Type B pancreatic cell (in vitro differentiated cells): ENCODE measurements around the gene NEDD8. TPM values are rescaled to one million over a fixed set of nuclear protein-coding genes. Genes with fewer than 3 reads are reported as not detected.
A peak's percentile ranks its signal among the peaks of the same experiment; 100 is the strongest.

Experiments used
- DNase-seq: peaks from one replicate; pipeline ENCODE4 v3.0.0; 2021; ENCODE audit warnings: mixed read lengths; ENCODE audit not compliant: unreplicated experiment; ENCODE audit errors: extremely low spot score
- H3K27ac Mint-ChIP-seq: 2 replicates; pipeline ENCODE4 v1.8.0; 2021; ENCODE audit warnings: mild to moderate bottlenecking, mixed read lengths
- H3K27me3 Mint-ChIP-seq: 2 replicates; pipeline ENCODE4 v1.8.0; 2021; ENCODE audit warnings: mixed read lengths
- H3K36me3 Mint-ChIP-seq: 2 replicates; pipeline ENCODE4 v1.8.0; 2021; ENCODE audit warnings: mixed read lengths
- H3K4me1 Mint-ChIP-seq: one replicate; pipeline ENCODE4 v1.8.0; 2021; ENCODE audit warnings: mixed read lengths; ENCODE audit not compliant: unreplicated experiment
- H3K4me3 Mint-ChIP-seq: 2 replicates; pipeline ENCODE4 v1.8.0; 2021; ENCODE audit warnings: mild to moderate bottlenecking, mixed read lengths
- H3K9me3 Mint-ChIP-seq: 2 replicates; pipeline ENCODE4 v1.8.0; 2021; ENCODE audit warnings: mixed read lengths
- total RNA-seq: library from RNA; stranded (reverse); gene quantifications from 2 replicates; pipeline ENCODE4 v1.2.1, GENCODE V29; 2021; ENCODE audit warnings: low replicate concordance
- TF ChIP-seq, protein P1 (sequence below): fragments of 200-600 bp; sonication (generic); conservative IDR thresholded peaks from 2 replicates; pipeline ENCODE4 v1.5.0; 2021; ENCODE audit warnings: antibody characterized with exemption, mild to moderate bottlenecking

Gene NEDD8
- total RNA-seq, 1 donor from 2014 or later, result 161 TPM

GRCh38 chr14:24255438-24255837 lies 23.3 kb upstream of the NEDD8 start:
- DNase-seq, result no peak
- TF ChIP-seq, protein P1, sequence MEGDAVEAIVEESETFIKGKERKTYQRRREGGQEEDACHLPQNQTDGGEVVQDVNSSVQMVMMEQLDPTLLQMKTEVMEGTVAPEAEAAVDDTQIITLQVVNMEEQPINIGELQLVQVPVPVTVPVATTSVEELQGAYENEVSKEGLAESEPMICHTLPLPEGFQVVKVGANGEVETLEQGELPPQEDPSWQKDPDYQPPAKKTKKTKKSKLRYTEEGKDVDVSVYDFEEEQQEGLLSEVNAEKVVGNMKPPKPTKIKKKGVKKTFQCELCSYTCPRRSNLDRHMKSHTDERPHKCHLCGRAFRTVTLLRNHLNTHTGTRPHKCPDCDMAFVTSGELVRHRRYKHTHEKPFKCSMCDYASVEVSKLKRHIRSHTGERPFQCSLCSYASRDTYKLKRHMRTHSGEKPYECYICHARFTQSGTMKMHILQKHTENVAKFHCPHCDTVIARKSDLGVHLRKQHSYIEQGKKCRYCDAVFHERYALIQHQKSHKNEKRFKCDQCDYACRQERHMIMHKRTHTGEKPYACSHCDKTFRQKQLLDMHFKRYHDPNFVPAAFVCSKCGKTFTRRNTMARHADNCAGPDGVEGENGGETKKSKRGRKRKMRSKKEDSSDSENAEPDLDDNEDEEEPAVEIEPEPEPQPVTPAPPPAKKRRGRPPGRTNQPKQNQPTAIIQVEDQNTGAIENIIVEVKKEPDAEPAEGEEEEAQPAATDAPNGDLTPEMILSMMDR, result no peak
- H3K4me3 Mint-ChIP-seq, result no peak overlapping the region
- no peaks in the 10 kb centered on the region for H3K4me1 Mint-ChIP-seq
- no peaks in the 10 kb centered on the region for H3K36me3 Mint-ChIP-seq
- no peaks in the 10 kb centered on the region for H3K9me3 Mint-ChIP-seq
- no peak overlapping the region for H3K27ac Mint-ChIP-seq
- no peaks in the 10 kb centered on the region for H3K27me3 Mint-ChIP-seq

DNA sequence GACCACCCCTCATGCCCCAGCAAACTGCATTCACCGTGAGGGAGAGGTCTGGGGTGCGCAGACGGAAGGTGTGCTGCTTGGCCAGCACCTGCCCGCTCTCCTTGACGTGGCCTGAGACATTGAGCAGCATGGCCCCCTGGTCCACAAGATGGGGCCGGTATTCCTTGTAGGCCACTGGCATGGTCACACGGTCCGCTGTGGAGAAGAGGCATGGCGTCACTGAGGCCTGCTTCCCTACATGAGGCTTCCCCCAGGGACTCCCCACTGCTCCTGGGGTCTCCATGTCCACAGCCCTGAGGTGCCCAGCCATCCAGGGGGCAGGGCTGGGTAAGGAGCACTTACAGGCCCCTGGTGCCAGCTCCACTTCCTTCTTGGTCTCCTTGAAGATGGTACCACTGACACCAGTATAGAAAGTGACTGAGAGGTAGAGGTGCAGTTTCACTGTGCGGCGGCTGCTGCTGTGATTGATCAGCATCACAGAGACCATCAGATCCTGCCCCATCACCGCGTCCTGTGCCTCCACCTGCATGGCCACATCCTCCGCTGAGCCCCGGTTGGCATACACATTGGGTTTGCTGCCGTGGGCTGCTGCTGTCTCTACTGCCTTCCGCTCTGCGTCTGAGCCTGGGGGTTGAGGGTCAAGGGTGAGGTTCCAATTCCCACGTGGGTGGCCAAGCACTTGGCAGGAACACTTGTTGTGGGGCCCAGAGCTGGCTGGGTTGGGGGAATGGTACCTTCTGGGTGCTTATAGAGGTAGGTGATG lies 22.6 kb upstream of the NEDD8 start:
- H3K27ac Mint-ChIP-seq, result no peak overlapping the region
- H3K4me1 Mint-ChIP-seq, result no peaks in the 10 kb centered on the region
- H3K36me3 Mint-ChIP-seq, result no peaks in the 10 kb centered on the region
- no peaks in the 10 kb centered on the region for H3K27me3 Mint-ChIP-seq
- no peak for DNase-seq
- H3K4me3 Mint-ChIP-seq, result no peak overlapping the region
- no peaks in the 10 kb centered on the region for H3K9me3 Mint-ChIP-seq
- TF ChIP-seq, protein P1, result no peak

DNA sequence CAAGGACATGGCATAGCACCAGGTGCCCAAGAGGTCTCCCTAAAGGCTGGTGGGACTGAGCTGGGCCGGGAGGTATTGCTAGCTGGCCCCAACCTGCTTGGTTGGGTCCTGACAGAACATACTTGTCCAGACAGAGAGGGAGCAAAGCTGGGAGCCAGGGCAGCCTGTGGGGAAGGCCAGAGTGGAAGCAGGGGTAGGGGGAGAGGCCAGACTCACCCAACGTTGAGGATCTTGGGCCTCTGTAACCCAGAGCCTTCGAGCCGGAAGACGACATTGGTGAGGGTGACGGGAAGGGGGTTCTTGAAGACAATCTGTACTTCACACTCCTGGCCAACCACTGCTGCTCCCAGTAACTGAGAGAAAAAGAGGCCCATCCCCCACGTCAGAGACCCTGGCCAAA lies 21.8 kb upstream of the NEDD8 start:
- H3K9me3 Mint-ChIP-seq, result no peaks in the 10 kb centered on the region
- H3K27me3 Mint-ChIP-seq, result no peaks in the 10 kb centered on the region
- TF ChIP-seq, protein P1, result no peak
- DNase-seq, result no peak
- H3K27ac Mint-ChIP-seq, result peak overlapping the region; percentile 31
- no peaks in the 10 kb centered on the region for H3K36me3 Mint-ChIP-seq
- H3K4me3 Mint-ChIP-seq, result no peak overlapping the region
- H3K4me1 Mint-ChIP-seq, result no peaks in the 10 kb centered on the region

GRCh38 chr14:24252289-24253124 lies 20.3 kb upstream of the NEDD8 start:
- no peak overlapping the region for H3K27ac Mint-ChIP-seq
- DNase-seq, result no peak
- H3K4me3 Mint-ChIP-seq, result no peak overlapping the region
- peaks cover 2% of the 10 kb centered on the region for H3K27me3 Mint-ChIP-seq
- TF ChIP-seq, protein P1, result no peak
- no peaks in the 10 kb centered on the region for H3K9me3 Mint-ChIP-seq
- no peaks in the 10 kb centered on the region for H3K36me3 Mint-ChIP-seq
- no peaks in the 10 kb centered on the region for H3K4me1 Mint-ChIP-seq

- TF ChIP-seq, protein P1, result no peak
- DNase-seq, result no peak
- H3K9me3 Mint-ChIP-seq, result no peaks in the 10 kb centered on the region
- H3K36me3 Mint-ChIP-seq, result no peaks in the 10 kb centered on the region
- no peaks in the 10 kb centered on the region for H3K4me1 Mint-ChIP-seq
- no peak overlapping the region for H3K27ac Mint-ChIP-seq
- peaks cover 4% of the 10 kb centered on the region for H3K27me3 Mint-ChIP-seq
- H3K4me3 Mint-ChIP-seq, result no peak overlapping the region
These were observed 19.7 kb upstream of the NEDD8 start for GRCh38 chr14:24251880-24252288.
